BJ (cell line): ENCODE measurements around the gene CAMP. TPM values are rescaled to one million over a fixed set of nuclear protein-coding genes. Genes with fewer than 3 reads are reported as not detected.

ENCODE experiments used
- CTCF ChIA-PET: fragments of 350-600 bp; formaldehyde crosslinking; extraction: SDS; loops from one replicate; lab custom pipeline; 2021; ENCODE audit warnings: antibody characterized with exemption, inconsistent platforms; lab: Yijun Ruan, JAX
- POLR2A ChIA-PET: fragments of 300-600 bp; sonication (Branson Sonifier 250); formaldehyde crosslinking; extraction: SDS; loops from one replicate; lab custom pipeline; 2021; ENCODE audit warnings: antibody characterized with exemption; lab: Charles Lee
- DNase-seq: peaks from one replicate; pipeline ENCODE4 v3.0.0-alpha.2; 2011; ENCODE audit warnings: low read depth
- H3K27me3 ChIP-seq: 2 replicates; pipeline ENCODE4 v1.6.0; 2011; ENCODE audit warnings: low read length; ENCODE audit not compliant: control insufficient read depth, insufficient read depth
- H3K36me3 ChIP-seq: 2 replicates; pipeline ENCODE4 v1.5.1; 2011; ENCODE audit warnings: low read length; ENCODE audit not compliant: control insufficient read depth, insufficient read depth
- H3K4me3 ChIP-seq: 2 replicates; pipeline ENCODE4 v1.5.1; 2011; ENCODE audit warnings: low read depth, mild to moderate bottlenecking, control low read depth, low read length
- polyA plus RNA-seq: library from polyadenylated mRNA; depleted of rRNA; stranded (reverse); fragments of >200 nt; gene quantifications from 2 replicates; pipeline ENCODE4 v1.2.3, GENCODE V29; 2011; rRNA removed
- small RNA-seq: library from RNA; depleted of rRNA; stranded (forward); fragments of <200 nt; gene quantifications from one replicate; pipeline ENCODE3, GENCODE V24; 2012; ENCODE audit warnings: low replicate concordance, low read depth; ENCODE audit not compliant: insufficient read length
- TF ChIP-seq, protein P1 (sequence below): IDR thresholded peaks from 2 replicates; pipeline ENCODE4 v1.5.1; 2011; ENCODE audit warnings: low read depth, mild to moderate bottlenecking, control low read depth, inconsistent platforms, low read length, moderate library complexity; ENCODE audit not compliant: insufficient read depth

Gene CAMP
- polyA plus RNA-seq, 1 experiment: not detected

DNA sequence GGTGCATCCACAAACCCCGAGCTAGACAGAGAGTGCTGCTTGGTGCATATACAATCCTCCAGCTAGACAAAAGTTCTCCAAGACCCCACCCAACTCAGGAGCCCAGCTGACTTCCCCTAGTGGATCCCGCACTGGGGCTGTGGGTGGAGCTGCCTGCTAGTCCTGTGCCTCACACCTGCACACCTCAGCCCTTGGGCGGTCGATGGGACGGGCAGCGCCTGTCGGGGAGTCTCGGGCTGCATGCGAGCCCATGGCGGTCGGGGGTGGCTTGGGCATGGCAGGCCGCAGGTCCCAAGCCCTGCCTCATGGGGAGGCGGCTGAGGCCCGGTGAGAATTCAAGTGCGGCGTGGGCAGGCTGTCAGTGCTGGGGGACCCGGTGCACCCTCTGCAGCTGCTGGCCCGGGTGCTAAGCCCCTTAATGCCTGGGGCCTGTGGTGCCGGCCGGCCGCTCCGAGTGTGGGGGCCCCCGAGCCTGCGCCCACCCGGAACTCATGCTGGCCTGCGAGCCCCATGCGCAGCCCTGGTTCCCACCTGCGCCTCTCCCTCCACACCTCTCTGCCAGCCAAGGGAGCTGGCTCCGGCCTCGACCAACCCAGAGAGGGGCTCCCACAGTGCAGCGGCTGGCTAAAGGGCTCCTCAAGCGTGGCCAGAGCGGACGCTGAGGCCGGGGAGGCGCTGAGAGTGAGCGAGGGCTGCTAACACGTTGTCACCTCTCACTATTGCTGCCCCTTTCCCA lies 48.6 kb downstream of the CAMP start:
- TF ChIP-seq, protein P1, sequence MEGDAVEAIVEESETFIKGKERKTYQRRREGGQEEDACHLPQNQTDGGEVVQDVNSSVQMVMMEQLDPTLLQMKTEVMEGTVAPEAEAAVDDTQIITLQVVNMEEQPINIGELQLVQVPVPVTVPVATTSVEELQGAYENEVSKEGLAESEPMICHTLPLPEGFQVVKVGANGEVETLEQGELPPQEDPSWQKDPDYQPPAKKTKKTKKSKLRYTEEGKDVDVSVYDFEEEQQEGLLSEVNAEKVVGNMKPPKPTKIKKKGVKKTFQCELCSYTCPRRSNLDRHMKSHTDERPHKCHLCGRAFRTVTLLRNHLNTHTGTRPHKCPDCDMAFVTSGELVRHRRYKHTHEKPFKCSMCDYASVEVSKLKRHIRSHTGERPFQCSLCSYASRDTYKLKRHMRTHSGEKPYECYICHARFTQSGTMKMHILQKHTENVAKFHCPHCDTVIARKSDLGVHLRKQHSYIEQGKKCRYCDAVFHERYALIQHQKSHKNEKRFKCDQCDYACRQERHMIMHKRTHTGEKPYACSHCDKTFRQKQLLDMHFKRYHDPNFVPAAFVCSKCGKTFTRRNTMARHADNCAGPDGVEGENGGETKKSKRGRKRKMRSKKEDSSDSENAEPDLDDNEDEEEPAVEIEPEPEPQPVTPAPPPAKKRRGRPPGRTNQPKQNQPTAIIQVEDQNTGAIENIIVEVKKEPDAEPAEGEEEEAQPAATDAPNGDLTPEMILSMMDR: no peak
- POLR2A ChIA-PET: no interaction called here
- CTCF ChIA-PET: interaction anchor here (0.7 to 9.8 kb wide), 6 partner anchors 10 to 168 kb away, joined by 3 to 263 read pairs (median 4); partner anchors contain the start of genes CCDC51, PLXNB1 and TMA7
- Histone ChIP-seq H3K4me3 (no peak overlapping the region), H3K27me3 (no peaks in the 10 kb centered on the region), H3K36me3 (peaks cover 3% of the 10 kb centered on the region; the same call in 1 of the 2 replicates)
- DNase-seq: no peak

DNA sequence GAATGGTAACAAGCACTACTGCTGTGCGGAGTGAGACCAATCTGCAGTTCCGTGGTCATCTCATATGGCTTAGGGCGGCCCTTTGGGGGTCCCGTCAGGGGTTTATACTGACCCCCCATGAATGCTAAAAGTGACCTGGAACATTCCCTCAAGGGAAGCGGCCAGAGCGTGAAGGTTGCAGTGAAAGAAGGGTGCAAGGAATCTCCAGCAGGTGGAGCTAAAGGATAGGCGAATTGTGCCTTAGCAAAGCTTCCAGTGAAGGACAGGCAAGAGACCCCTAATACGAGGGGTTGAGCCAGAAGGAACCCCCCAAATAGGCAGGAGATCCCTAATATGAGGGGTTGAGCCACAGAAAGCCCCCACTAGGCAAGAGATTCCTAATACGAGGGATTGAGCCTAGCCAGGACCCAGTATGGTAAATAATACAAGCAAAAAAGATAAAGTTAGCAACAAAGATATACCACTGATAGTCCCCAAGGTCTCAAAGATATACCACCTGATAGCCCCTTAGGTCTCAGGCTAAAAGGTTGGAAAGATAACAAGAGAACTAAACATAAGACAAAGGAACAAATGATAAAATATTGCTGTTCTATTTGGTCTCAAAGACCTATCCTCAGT lies 50.4 kb downstream of the CAMP start:
- TF ChIP-seq, protein P1: peak; percentile 82
- CTCF ChIA-PET: interaction anchor here (0.7 to 9.8 kb wide), 18 partner anchors 8 to 280 kb away, joined by 3 to 263 read pairs (median 4); partner anchors contain the start of genes ATRIP, CCDC51, PLXNB1 and TMA7
- POLR2A ChIA-PET: no interaction called here
- H3K36me3 ChIP-seq: 0 out of 2 replicates have a peak, but pooled peaks cover 1% of the 10 kb centered on the region
- no peaks in the 10 kb centered on the region for H3K27me3 ChIP-seq
- DNase-seq: no peak
- no peak overlapping the region for H3K4me3 ChIP-seq

DNA sequence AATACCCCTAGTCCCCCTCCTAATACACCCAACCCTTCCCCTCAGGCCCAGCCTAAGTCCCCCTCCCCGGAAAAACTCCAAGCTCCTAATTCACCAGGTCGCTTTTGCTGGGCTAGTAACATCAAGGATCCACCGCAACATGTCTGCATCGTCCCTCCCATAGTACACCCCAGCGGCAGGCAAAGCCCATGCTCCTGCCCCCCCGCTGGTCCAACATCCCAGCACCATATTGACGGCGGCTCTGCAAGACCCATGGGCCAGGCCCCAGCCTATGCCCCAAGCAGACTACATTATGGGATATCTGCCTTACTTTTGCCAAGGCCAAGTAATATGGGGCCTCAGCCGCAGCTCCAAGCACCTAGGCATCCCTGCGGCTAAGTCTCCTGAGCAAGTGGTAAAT lies 51.2 kb downstream of the CAMP start:
- Histone ChIP-seq H3K27me3 (0 out of 2 replicates have a peak, but pooled peaks cover 1% of the 10 kb centered on the region), H3K36me3 (0 out of 2 replicates have a peak, but pooled peaks cover 1% of the 10 kb centered on the region), H3K4me3 (no peak overlapping the region)
- DNase-seq: no peak
- ChIA-PET CTCF (interaction anchor here (1.3 to 9.8 kb wide), 6 partner anchors 10 to 275 kb away, joined by 3 to 263 read pairs (median 12); partner anchors contain the start of genes CCDC51 and TMA7), POLR2A (no interaction called here)
- TF ChIP-seq, protein P1: no peak

Small RNA genes lying within 50 kb of the gene (small RNA-seq; reads per million reads assigned to genes)
- gene MIR4443 (not detected), gene NDUFB1P1 (not detected), gene RNU7-128P (not detected)

Other genes starting within 250 kb of the CAMP start
- gene MAP4, start 207.1 kb upstream of the CAMP start, polyA plus RNA-seq: 202 and 247 TPM in 2 replicates
- gene CDC25A, start 35.1 kb upstream of the CAMP start, polyA plus RNA-seq: 1.9 and 2.7 TPM in 2 replicates
- 2.5 and 3.3 TPM in 2 replicates for gene ZNF589, start 17.6 kb downstream of the CAMP start, polyA plus RNA-seq
- 26.5 and 43.6 TPM in 2 replicates for gene NME6, start 77.9 kb downstream of the CAMP start, polyA plus RNA-seq
- gene SPINK8, start 110.2 kb downstream of the CAMP start, polyA plus RNA-seq: not detected in 2 replicates
- not detected in 2 replicates for gene FBXW12, start 148.7 kb downstream of the CAMP start, polyA plus RNA-seq
- gene PLXNB1, start 206.6 kb downstream of the CAMP start, polyA plus RNA-seq: 15.4 and 26.3 TPM in 2 replicates
- 11.6 and 14.3 TPM in 2 replicates for gene CCDC51, start 216.6 kb downstream of the CAMP start, polyA plus RNA-seq
- 53.8 and 162 TPM in 2 replicates for gene TMA7, start 216.8 kb downstream of the CAMP start, polyA plus RNA-seq
- gene ATRIP, start 223.2 kb downstream of the CAMP start, polyA plus RNA-seq: 6.3 and 7.9 TPM in 2 replicates